CD4-positive, alpha-beta T cell treated with Interleukin-6 for 4 hours (primary cell): ENCODE measurements around the gene CTLA4.
"Not testable (repeated sequence)": the region's sequence is repeated elsewhere in the genome, so short reads cannot be mapped to it uniquely, and the experiment has no call there.

ENCODE experiments used
- DNase-seq: peaks from one replicate; pipeline ENCODE4 v3.0.0-alpha.2; 2020; ENCODE audit warnings: mixed read lengths

Gene CTLA4

DNA sequence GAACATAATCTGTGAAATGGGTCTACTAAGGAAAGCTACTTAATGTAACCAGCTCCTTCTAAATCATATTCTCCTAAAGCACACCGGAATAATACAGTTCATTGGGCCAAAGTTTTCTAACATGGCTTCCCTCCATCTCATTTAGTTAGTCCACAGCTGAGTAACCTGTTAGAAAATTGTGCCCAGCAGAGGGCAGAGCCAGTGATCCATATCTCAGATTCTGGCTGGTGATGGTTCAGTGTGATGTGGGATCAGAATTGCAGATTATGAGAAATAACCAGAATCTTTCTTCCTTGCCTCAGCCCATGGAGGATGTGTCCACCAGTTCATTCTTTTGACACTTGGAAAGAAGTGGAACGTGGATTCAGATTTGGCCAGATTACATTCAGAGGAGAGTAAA lies 9.4 kb upstream of the CTLA4 start:
- peak; percentile 55 for DNase-seq

DNA sequence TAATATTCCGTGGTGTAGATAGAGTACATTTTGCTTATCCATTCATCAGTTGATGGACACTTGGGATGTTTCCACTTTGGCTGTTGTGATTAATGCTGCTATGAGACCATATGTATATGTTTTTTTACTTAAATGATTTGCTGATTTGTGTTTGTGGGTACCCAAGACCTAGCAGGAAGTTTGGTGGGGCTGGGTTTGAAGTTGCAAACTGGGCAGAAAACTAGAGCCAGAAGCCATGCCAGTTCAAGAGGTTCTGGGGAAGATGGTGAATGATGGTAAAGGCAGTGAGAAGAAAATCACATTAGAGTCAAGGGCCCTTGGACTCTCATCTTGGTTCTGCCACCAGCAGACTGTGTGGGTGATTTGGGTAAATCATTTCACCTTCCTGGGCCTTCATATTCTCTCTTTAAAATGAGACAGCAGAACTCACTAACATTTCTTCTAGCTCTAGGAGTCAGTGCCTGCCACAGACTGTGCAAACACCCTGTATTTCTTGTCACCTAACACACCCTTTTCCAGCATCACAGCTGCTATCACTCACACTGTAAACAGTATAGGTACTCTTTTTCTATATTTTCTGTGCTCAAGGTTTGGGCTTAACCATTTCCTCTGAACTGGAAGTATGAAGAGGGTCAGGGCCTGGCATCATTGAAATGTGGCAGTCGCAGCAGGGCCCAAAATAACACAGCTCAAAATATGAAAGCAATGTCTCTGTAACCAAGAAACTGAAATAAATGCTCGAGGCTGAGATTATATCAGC lies 8.4 kb upstream of the CTLA4 start:
- DNase-seq, result no peak

DNA sequence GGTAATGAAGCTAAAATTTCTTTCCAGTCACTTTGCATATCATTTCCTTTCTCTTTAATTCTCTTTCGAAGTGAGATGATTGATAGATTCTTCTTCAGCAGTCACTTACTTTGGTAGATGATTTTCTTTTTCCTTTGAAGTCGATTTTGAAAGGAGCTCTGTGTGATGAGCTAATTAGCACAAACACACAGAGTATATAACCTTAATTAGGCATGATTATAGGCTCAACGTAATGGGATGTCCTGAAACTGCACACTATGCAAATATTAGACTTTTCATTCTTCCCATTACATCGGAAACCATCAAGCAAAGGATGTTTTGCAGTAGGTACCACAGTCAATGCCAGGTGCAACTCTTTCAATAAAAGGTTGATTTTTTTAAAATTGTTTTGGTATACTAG lies 6.4 kb upstream of the CTLA4 start:
- no peak for DNase-seq

DNA sequence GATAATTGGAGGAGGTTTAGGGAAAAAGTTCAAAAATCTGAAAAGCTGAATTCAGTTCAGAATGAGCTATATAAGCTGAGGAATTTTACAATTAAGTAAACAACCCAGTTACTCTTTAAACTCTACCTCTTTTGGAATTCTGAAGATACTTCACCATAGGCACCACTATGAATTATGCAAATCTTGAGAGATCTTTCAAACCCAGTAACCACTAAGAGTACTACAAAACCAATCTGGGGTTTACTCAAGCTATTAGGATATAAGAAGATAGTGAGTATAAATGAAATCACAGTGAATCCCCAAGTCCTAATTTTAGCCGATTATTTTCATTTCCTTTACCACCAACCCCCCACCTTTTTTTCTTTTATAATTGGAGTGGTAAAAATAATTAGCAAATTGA lies 6.0 kb upstream of the CTLA4 start:
- DNase-seq, result no peak

DNA sequence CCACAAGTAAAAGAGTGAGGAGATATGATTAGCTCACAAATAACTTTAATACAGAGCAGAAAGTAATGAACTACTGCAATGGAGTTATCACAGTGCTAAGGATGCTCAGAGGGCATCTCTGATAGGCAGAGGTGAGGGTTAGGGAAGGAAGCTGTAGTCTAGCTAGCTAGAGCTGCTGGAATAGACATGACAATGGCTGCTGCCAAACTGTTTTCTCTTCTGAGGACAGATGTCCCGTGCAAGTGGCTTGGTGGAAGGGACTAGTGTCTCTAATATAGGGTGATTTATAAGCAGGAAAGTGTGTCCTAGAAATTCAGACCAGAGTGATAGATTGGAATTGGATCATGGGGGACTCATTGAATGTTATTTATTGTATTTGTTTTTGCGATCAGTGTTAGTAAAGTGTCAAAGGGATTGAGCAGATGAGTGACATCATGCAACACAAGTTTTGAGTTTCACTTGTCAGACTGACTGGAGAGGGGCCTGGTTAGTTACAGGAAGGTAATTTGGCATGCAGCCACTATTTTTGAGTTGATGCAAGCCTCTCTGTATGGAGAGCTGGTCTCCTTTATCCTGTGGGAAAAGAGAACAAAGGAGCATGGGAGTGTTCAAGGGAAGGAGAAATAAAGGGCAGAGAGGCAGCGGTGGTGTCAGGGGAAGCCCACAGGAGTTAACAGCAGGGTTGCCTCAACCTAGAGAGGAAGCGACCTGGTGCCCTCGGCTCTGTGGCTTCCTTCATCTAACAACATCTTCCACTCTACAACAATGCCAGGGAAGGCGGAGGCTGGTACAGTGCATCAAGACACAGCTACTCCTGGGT lies 1.9 kb downstream of the CTLA4 start:
- peak; percentile 78 for DNase-seq

DNA sequence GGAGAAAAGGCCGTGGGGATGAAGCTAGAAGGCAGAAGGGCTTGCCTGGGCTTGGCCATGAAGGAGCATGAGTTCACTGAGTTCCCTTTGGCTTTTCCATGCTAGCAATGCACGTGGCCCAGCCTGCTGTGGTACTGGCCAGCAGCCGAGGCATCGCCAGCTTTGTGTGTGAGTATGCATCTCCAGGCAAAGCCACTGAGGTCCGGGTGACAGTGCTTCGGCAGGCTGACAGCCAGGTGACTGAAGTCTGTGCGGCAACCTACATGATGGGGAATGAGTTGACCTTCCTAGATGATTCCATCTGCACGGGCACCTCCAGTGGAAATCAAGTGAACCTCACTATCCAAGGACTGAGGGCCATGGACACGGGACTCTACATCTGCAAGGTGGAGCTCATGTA lies 2.9 kb downstream of the CTLA4 start:
- peak; percentile 20 for DNase-seq

DNA sequence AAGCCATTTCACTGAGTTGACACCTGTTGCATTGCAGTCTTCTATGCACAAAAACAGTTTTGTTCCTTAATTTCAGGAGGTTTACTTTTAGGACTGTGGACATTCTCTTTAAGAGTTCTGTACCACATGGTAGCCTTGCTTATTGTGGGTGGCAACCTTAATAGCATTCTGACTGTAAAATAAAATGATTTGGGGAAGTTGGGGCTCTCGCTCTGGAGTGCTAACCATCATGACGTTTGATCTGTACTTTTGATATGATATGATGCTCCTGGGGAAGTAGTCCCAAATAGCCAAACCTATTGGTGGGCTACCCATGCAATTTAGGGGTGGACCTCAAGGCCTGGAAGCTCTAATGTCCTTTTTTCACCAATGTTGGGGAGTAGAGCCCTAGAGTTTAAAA lies 3.4 kb downstream of the CTLA4 start:
- DNase-seq, result no peak

DNA sequence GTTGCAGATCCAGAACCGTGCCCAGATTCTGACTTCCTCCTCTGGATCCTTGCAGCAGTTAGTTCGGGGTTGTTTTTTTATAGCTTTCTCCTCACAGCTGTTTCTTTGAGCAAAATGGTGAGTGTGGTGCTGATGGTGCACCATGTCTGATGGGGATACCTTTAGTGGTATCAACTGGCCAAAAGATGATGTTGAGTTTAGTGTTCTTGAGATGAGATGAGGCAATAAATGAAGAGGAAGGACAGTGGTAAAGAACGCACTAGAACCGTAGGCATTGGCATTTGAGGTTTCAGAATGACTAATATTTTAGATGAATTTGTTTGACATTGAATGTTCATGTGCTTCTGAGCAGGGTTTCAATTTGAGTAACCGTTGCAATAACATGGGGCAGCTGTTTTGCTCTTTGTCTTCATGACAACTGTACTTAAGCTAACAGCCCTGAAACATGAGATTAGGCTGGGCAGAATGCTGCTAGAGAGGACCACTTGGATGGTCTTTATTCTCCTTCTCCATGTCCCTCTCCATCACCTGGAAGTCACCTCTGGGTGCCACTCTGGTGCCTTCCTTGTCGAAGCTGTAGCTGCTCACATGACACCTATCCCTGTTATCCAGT lies 3.9 kb downstream of the CTLA4 start:
- peak; percentile 43 for DNase-seq

DNA sequence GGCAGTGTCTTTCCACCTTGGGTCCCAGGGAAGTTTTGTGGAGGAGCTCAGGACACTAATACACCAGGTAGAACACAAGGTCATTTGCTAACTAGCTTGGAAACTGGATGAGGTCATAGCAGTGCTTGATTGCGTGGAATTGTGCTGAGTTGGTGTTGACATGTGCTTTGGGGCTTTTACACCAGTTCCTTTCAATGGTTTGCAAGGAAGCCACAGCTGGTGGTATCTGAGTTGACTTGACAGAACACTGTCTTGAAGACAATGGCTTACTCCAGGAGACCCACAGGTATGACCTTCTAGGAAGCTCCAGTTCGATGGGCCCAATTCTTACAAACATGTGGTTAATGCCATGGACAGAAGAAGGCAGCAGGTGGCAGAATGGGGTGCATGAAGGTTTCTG lies 5.9 kb downstream of the CTLA4 start:
- DNase-seq, result no peak

DNA sequence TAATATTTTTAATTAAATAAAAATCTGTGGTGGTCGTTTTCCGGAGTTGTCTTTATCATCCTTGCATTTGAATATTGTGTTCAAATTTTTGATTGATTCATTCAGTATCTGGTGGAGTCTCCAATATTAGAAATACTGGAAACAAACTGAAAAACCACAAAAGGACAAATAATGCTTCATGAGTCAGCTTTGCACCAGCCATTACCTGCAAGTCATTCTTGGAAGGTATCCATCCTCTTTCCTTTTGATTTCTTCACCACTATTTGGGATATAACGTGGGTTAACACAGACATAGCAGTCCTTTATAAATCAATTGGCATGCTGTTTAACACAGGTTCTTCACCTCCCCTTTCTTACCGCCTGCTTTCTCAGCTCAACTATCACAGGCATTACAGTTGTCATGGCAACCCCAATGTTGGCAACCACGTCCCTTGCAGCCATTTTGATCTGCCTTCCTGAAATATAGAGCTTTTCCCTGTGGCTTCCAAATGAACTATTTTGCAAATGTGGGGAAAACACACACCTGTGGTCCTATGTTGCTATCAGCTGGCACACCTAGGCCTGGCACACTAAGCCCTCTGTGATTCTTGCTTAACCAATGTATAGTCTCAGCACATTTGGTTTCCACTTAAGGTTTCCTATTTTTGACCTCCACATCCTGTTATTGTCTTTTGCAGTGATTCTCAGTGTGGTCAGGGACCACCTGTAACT lies 6.5 kb downstream of the CTLA4 start:
- DNase-seq, result no peak

DNA sequence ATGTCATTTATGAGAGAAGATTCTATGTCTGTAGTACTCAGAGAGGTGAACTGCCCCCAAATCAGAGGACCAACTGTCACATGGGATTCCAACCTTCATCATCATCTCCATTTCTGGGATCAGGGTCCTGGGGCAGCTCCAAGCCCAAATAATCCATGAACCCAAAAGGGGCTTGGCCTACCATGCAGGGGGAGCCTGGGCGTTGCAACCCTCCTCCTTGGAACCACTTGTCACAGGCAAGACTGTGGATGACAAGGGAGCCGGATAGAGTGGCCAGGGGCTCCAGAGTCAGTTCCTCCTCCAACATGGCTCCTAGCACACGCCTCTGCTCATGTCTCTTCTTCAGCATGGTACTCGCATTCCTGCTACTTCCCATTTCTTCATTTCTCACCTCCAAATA lies 7.9 kb downstream of the CTLA4 start:
- DNase-seq, result no peak

DNA sequence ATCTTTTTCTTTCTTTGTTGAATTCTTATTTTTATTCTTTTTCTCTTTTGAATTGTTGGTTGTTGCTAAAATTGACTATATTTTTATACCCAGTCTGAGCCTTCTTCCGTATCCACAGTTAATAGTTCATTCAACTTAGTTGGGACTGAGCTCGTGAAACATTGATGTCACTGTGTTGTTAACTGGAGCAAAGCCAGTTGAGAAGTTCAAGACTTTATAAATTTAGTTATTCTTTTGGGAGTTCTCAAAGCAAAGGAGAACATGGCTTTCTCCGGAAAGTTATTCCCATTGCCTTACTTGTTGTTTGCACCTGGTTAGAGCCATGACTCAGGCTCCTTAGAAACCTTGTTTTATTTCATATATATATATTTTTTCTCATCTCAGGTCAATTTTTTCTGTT lies 8.8 kb downstream of the CTLA4 start:
- DNase-seq, result no peak

DNA sequence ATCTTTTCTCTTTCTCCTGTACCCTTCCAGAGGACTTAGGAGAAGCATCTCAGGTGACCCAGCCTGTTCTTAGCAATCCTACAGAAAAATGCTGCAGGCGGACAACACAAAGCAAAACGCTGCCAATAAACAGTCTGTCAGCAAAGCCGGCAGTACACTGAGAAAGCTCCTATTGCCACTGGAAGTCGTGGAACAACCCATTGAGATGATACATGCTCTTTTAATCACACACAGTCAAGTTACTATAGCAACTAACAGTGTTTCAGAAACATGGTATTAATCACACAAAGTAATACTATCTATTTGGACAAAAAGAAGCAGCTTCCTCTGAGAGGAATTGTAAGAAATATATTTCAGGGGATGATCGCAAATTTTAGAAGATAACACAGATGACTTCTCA lies 10.5 kb downstream of the CTLA4 start:
- DNase-seq, result no peak

DNA sequence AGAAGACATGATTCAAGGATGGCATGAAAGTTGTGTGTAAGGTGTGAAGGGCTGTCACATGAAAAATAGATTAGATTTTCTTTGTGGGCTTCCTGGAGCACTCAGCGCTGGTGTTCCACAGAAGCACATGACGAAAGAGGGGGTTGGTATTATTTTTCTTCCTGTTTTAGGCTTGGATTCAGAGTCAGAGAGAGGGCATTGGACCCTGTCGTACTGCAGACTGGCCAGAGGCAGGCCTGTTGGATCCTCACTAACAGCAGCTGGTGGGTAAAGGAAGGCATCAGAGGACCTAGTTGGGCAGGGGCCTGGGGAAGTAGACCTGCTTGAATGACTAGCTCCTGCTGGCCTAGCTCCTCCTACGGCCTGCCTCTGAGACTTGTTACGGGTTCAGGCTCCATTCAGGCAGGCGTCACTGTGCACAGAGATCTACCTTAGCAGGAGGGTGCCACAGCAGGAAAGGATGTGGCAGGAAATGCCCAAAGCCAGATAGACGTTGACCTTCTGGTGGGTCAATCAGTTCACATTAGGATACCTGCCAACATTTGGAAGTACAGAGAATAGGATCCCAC lies 13.1 kb downstream of the CTLA4 start:
- DNase-seq, result no peak

DNA sequence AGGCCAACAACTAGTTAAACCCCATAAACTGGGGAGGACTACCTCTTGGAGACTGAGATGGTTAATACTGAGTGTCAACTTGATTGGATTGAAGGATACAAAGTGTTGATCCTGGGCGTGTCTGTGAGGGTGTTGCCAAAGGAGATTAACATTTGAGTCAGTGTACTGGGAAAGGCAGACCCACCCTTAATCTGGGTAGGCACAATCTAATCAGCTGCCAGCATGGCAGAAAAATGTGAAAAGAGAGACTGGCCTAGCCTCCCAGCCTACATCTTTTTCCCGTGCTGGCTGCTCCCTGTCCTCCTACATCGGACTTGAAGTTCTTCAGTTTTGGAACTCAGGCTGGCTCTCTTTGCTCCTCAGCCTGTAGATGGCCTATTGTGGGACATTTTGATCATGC lies 13.6 kb downstream of the CTLA4 start:
- not testable (repeated sequence) for DNase-seq

DNA sequence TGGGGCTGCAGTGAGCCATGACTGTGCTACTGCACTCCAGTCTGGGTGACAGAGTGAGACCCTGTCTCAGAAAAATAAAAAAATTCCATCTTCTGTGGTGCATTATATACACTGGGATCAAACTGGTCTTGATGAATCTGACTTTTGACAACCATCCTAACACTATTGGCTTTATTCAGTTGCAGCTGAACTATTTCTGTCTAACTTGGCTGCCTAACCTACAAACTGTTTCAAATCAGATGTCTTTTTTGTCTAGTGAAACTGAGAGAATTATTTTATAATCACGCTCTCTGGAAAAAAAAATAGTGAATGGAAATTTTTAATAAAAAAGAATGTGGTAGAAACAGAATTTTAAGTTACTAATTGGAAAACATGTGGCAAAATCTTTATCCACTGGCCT lies 15.0 kb downstream of the CTLA4 start:
- no peak for DNase-seq

DNA sequence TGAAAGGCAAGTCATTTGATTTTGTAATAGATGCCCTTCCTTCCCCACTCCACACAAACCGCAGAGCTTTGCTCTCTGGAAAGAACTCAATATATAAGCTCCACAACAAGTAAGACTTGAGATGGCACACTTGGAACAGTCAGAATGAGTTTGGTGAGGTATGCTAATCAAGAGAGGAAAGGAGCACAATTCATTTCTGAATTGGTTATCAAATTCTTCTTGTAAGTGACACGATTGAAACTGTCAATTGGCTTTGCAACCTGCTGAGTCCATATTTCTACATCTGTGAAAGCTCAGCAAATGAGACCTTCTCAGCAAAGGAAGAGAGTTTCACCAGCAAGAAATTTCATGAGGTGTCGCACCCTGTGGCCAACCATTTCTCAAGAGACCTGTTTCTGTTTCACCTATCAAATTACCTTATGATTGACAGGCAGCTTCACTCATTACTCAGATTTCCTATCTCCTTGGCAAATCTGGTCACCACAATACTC lies 19.1 kb downstream of the CTLA4 start:
- DNase-seq, result no peak

DNA sequence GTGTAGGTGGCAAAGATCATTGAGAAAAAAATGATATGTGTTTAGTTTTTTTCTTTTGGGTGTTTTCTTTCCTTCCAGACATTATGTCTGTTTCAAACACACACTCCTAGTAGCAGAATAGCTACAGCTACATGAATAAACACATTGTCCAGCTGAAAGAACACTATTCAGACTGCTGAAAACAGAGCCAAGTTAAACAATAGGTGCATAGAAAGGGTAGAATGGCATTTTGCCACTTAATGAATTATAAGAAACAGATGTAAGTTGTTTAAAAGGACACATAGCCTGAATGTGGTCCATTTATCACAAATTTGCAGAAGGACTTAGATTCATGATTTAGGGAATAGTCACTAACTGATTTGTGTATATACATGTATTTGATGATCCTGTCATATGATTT lies 20.1 kb downstream of the CTLA4 start:
- DNase-seq, result no peak

DNA sequence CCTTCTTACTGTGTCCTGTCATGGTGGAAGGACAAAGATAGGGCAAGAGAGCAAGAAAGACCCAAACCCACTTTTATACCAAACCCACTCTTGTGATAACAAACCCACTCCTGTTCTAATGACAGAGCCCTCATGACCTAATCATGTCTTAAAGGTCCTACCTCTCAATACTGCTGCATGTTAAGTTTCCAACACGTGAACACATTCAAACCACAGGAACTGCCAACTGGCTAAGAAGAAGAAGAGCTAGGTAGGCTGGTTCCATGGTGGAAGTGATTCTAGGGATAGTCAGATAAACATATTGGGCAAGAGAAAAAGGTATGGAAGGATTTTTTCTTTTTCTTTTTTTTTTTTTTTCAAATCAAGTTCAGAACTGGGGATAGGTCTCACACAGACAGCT lies 22.0 kb downstream of the CTLA4 start:
- DNase-seq, result no peak

DNA sequence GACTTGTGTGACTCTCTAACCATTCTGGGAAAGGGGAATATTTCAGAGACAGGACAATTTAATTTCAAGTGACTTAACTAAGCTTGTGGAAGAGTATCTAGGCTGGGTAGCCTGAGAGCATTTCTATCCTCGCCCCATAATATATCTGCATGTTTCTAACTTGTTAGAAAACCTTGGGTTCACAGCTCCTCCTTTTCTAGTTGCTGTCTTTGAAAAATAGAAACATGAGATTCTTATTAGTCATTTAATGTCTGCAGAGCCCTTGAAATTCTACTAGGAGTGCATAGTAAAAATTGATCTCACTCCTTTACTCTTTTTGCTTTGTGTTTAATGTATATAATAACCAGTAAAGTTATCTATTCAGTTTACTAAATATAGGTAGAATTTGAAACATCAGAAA lies 22.4 kb downstream of the CTLA4 start:
- no peak for DNase-seq

DNA sequence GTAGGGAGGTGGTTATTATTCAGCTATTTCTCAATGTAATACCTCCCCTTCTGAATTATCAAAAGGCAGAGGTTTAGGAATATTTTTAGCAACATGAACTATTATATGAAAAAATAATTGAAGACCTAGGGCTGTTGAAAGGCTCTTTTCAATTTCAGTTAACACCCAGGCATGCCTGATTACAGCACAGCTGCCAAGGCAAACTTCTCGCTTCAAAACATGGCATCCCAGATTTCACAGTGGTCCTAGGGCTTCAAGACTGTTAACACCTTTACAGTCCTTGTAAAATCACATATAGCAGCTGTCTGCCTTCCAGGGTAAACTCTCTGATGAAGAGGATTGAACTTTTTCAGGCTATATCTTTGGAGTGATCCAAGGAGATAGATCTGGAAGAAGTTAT lies 23.2 kb downstream of the CTLA4 start:
- DNase-seq, result no peak

DNA sequence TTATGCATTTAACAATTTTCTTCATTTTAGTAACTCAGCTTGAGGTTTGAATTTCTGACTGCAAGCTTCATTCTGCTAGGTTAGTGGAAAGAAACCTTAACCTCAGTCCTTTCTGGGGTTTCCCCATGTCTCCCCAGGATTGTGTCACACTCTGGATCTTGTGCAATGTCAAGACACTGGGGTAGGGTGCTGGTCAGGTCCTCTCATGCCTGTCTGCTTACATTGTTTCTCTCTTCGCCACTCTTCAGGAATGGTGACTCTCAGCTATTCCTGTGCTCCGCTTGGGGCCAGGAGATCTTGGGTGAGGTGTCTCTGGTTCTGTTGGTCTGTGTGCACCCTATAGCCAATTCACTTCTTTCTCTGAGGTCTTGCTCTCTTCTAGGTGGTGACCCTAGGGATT lies 23.9 kb downstream of the CTLA4 start:
- DNase-seq, result no peak

DNA sequence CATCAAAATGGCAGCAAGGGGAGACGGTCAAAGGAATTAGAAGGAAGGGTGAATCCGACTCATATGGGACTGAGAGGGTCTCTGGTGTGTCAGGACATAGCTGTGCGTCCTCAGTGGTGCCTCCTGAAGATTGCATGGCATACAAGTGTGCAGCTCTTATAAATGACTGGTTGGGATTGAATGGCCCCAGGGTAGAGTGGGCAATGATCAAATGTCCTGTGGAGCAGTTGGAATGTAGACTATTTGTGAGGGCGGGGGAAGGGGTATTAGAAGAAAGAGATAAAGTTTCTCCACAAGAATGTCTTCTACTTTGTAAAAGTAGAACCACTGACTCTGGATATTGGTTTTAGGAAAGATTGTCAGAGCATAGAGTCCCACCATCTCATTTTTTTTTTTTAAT lies 24.6 kb downstream of the CTLA4 start:
- no peak for DNase-seq
